ENCODE results near the gene NEGR1. TPM values are rescaled to one million over a fixed set of nuclear protein-coding genes. Genes with fewer than 3 reads are reported as not detected.

NEGR1 gene
- total and polyA plus RNA-seq, 2 experiments from 2014 or later, result 0.57 to 0.94 TPM

- TF ChIP-seq ZNF462 (CRISPR knock-in tag; IDR thresholded peaks at IDR 0.05) (no peak), ETS1 (IDR thresholded peaks at IDR 0.05) (no peak)
Observed at GRCh38 chr1:71413441-71414175, 868.7 kb downstream of the NEGR1 start (continued).

- no peak for DNase-seq (ENCODE audit: low spot score)
- Histone ChIP-seq H3K36me3 (ENCODE audit: insufficient read depth) (no peaks in the 10 kb centered on the region), H4K20me1 (replicated peaks; ENCODE audit: insufficient read depth) (no peaks in the 10 kb centered on the region), H3K9me2 (ENCODE audit: insufficient read depth) (no peaks in the 10 kb centered on the region), H3K4me3 (no peak overlapping the region), H3K27me3 (ENCODE audit: insufficient read depth) (peaks cover 4% of the 10 kb centered on the region), H3K79me2 (replicated peaks; ENCODE audit: insufficient read depth) (no peaks in the 10 kb centered on the region), H3F3A (replicated peaks; ENCODE audit: low read depth) (no peaks in the 10 kb centered on the region), H3K4me1 (ENCODE audit: insufficient read depth) (no peaks in the 10 kb centered on the region), H3K27ac (ENCODE audit: low read depth) (no peak overlapping the region), H2AFZ (no peak overlapping the region), H3K4me2 (no peak overlapping the region)
- peaks cover 1% of the 10 kb centered on the region for H3K27me3 Mint-ChIP-seq (ENCODE audit: insufficient read depth, low read depth, poor library complexity)
- ATAC-seq, result peak; percentile 35; the same call in 2 of the 3 replicates
- no peak overlapping the region for H3K4me3 Mint-ChIP-seq
- H3K27ac Mint-ChIP-seq, result no peak overlapping the region
- H3K4me1 Mint-ChIP-seq, result peaks cover 3% of the 10 kb centered on the region
- H3K9me3 Mint-ChIP-seq, result no peaks in the 10 kb centered on the region; the same call in 1 of the 3 replicates
- no peaks in the 10 kb centered on the region for H3K36me3 Mint-ChIP-seq (ENCODE audit: low read depth)
- TF ChIP-seq ZNF114 (CRISPR knock-in tag; IDR thresholded peaks at IDR 0.05), result no peak
- TF ChIP-seq REST (IDR thresholded peaks at IDR 0.05; ENCODE audit: unreplicated experiment), result no peak
- no peak for TF ChIP-seq EZH2 (IDR thresholded peaks at IDR 0.05; ENCODE audit: low read depth, unreplicated experiment)
- no peak for TF ChIP-seq POLR2AphosphoS5 (IDR thresholded peaks at IDR 0.05; ENCODE audit: low read depth)
- no peak for TF ChIP-seq NANOG (IDR thresholded peaks at IDR 0.05; ENCODE audit: borderline replicate concordance)
- no peak for TF ChIP-seq EZH2phosphoT487 (IDR thresholded peaks at IDR 0.05; ENCODE audit: unreplicated experiment)
- no peak for TF ChIP-seq JUNB (IDR thresholded peaks at IDR 0.05; ENCODE audit: unreplicated experiment)
Observed at GRCh38 chr1:71400050-71400449, 882.3 kb downstream of the NEGR1 start.

All from GM23338 (cell line).